ENCODE results near the gene PIK3C2G. TPM values are rescaled to one million over a fixed set of nuclear protein-coding genes. Genes with fewer than 3 reads are reported as not detected.

Gene PIK3C2G
- polyA plus RNA-seq, 3 donors = not detected

DNA sequence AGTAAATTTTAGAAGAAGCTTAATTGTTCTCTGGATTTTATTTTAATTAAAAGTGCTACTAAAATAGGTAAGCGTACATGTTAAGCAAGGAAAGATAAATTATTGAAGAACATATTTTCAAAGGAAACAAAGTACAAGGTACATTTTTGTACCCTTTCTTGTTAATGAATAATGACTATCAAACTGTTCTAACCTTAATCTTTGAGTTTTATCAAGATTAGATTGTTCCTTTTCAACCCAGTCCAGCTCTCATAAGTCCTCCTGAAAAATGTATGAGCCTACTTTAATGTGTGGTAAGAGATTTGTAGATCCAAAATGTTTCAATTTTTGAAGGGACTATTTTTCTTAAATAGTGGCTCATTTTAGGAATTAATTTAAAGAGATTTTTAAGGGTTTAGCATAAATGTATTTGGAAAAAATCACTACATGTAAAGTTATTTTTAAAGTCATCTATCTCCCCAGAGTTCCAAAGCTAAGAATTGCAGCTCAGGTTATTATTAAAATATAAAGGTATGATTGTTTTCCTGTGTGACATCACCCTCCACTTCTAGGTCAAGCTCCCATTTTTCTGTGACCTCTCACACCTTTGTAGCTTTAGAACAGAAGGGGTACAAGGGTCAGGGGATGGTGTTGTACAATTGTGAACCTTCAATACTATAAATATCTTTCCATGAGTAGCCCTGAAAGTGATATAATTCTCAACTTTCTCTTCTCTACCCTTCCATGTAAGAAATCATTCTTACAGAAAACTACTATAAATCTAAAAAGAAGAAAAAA is 1.2 kb upstream of the PIK3C2G start:
- WGBS (ENCODE audit: insufficient coverage) = no CpG with 5 or more reads among the region's 1 CpG
- Mint-ChIP-seq H3K27ac (no peak overlapping the region), H3K9me3 (peaks cover 0 to 2% (median 0%) of the 10 kb centered on the region in 7 donors), H3K27me3 (ENCODE audit: low read depth in 3 of 3) (no peaks in the 10 kb centered on the region), H3K4me3 (no peak overlapping the region), H3K4me1 (no peaks in the 10 kb centered on the region), H3K36me3 (no peaks in the 10 kb centered on the region)
- Histone ChIP-seq H3K9ac (ENCODE audit: insufficient read depth, low read length, poor library complexity, severe bottlenecking) (no peak overlapping the region), H3K36me3 (replicated peaks in 1 of 2; ENCODE audit: control insufficient read depth in 1 of 2, insufficient read depth in 2 of 2, low read length in 2 of 2) (no peaks in the 10 kb centered on the region), H4K20me1 (ENCODE audit: insufficient read depth, low read length) (no peaks in the 10 kb centered on the region), H3K27me3 (ENCODE audit: control insufficient read depth in 2 of 2, insufficient read depth in 2 of 2, low read length in 2 of 2) (no peaks in the 10 kb centered on the region), H3K27ac (ENCODE audit: low read depth in 1 of 2, low read length in 2 of 2) (no peak overlapping the region), H3K4me2 (replicated peaks; ENCODE audit: extremely low read depth, low read length, poor library complexity, severe bottlenecking) (no peak overlapping the region), H2AFZ (ENCODE audit: insufficient read depth, low read depth, low read length, poor library complexity, severe bottlenecking) (no peak overlapping the region), H3K4me1 (ENCODE audit: control insufficient read depth in 1 of 2, insufficient read depth in 2 of 2, low read length in 2 of 2) (no peaks in the 10 kb centered on the region), H3K9me3 (replicated peaks in 1 of 2; ENCODE audit: control insufficient read depth in 1 of 2, insufficient read depth in 1 of 2, low read length in 2 of 2) (no peaks in the 10 kb centered on the region), H3K79me2 (ENCODE audit: insufficient read depth, low read length) (no peaks in the 10 kb centered on the region), H3K4me3 (replicated peaks in 1 of 3; ENCODE audit: low read depth in 2 of 3, low read length in 3 of 3) (no peak overlapping the region)
- intact Hi-C loops (cut with micrococcal nuclease) = loop anchor here in 1 of 2 donors (10.0 kb wide), 1 partner anchor 1035 kb away; no protein-coding TSS in a partner anchor
- DNase-seq = no peak
- TF ChIP-seq, protein P1, sequence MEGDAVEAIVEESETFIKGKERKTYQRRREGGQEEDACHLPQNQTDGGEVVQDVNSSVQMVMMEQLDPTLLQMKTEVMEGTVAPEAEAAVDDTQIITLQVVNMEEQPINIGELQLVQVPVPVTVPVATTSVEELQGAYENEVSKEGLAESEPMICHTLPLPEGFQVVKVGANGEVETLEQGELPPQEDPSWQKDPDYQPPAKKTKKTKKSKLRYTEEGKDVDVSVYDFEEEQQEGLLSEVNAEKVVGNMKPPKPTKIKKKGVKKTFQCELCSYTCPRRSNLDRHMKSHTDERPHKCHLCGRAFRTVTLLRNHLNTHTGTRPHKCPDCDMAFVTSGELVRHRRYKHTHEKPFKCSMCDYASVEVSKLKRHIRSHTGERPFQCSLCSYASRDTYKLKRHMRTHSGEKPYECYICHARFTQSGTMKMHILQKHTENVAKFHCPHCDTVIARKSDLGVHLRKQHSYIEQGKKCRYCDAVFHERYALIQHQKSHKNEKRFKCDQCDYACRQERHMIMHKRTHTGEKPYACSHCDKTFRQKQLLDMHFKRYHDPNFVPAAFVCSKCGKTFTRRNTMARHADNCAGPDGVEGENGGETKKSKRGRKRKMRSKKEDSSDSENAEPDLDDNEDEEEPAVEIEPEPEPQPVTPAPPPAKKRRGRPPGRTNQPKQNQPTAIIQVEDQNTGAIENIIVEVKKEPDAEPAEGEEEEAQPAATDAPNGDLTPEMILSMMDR (IDR thresholded peaks at IDR 0.05) = no peak

DNA sequence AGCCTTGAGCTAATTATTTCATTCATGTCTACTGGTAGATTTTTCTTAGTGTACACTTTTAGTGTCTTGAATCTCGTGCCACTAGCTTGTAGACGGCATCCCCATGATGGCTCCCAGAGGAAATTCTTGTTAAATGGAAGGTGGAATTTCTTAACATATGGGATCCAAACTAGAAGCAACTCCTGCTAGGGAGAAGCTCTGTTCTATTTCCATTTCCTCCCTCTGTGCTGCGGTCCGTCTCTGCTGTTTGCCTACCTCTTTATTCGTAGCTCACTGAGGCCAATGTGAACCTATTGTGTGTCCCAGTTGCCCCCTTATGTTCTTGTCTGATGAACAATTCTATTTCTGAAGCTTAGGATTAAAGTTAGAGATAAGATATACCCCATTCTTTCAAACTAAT is 588 bp downstream of the PIK3C2G start:
- no peaks in the 10 kb centered on the region for H3K79me2 ChIP-seq (ENCODE audit: insufficient read depth, low read length)
- DNase-seq = no peak
- H3K4me3 ChIP-seq (replicated peaks in 1 of 3; ENCODE audit: low read depth in 2 of 3, low read length in 3 of 3) = no peak overlapping the region
- H2AFZ ChIP-seq (ENCODE audit: insufficient read depth, low read depth, low read length, poor library complexity, severe bottlenecking) = no peak overlapping the region
- WGBS (ENCODE audit: insufficient coverage) = no CpG with 5 or more reads among the region's 5 CpGs
- H3K36me3 ChIP-seq (replicated peaks in 1 of 2; ENCODE audit: control insufficient read depth in 1 of 2, insufficient read depth in 2 of 2, low read length in 2 of 2) = no peaks in the 10 kb centered on the region
- H3K9me3 ChIP-seq (replicated peaks in 1 of 2; ENCODE audit: control insufficient read depth in 1 of 2, insufficient read depth in 1 of 2, low read length in 2 of 2) = no peaks in the 10 kb centered on the region
- H3K27ac Mint-ChIP-seq = no peak overlapping the region
- H3K27me3 Mint-ChIP-seq (ENCODE audit: low read depth in 3 of 3) = no peaks in the 10 kb centered on the region
- intact Hi-C loops (cut with micrococcal nuclease) = no loop called here
- no peaks in the 10 kb centered on the region for H3K4me1 Mint-ChIP-seq
- no peaks in the 10 kb centered on the region for H3K4me1 ChIP-seq (ENCODE audit: control insufficient read depth in 1 of 2, insufficient read depth in 2 of 2, low read length in 2 of 2)
- H3K27ac ChIP-seq (ENCODE audit: low read depth in 1 of 2, low read length in 2 of 2) = no peak overlapping the region
- H3K9ac ChIP-seq (ENCODE audit: insufficient read depth, low read length, poor library complexity, severe bottlenecking) = no peak overlapping the region
- TF ChIP-seq, protein P1 (IDR thresholded peaks at IDR 0.05) = no peak
- H3K9me3 Mint-ChIP-seq = peaks cover 0 to 2% (median 0%) of the 10 kb centered on the region in 7 donors
- no peaks in the 10 kb centered on the region for H4K20me1 ChIP-seq (ENCODE audit: insufficient read depth, low read length)
- no peak overlapping the region for H3K4me3 Mint-ChIP-seq
- H3K4me2 ChIP-seq (replicated peaks; ENCODE audit: extremely low read depth, low read length, poor library complexity, severe bottlenecking) = no peak overlapping the region
- no peaks in the 10 kb centered on the region for H3K36me3 Mint-ChIP-seq
- no peaks in the 10 kb centered on the region for H3K27me3 ChIP-seq (ENCODE audit: control insufficient read depth in 2 of 2, insufficient read depth in 2 of 2, low read length in 2 of 2)

Data from CD14-positive monocyte (primary cell).